GM23338 (cell line): ENCODE results near the gene CHST14. TPM values are rescaled to one million over a fixed set of nuclear protein-coding genes. Genes with fewer than 3 reads are reported as not detected.

Experiments used
- ATAC-seq: fragments of 200-7000 bp; cut with Tn5 transposase; 3 replicates; pipeline ENCODE4 v1.9.1; 2020
- DNase-seq: peaks from one replicate; pipeline ENCODE4 v3.0.0-alpha.2; 2015; ENCODE audit warnings: low spot score
- H2AFZ ChIP-seq: fragments of 200-600 bp; sonication (generic); 2 replicates; pipeline ENCODE4 v1.8.0; 2016; ENCODE audit warnings: antibody characterized with exemption, mild to moderate bottlenecking, moderate library complexity
- H3F3A ChIP-seq: fragments of 200-600 bp; sonication (generic); replicated peaks from 2 replicates; pipeline ENCODE4 v1.8.0; 2017; ENCODE audit warnings: antibody characterized with exemption, mixed run types, low read depth
- H3K27ac ChIP-seq: fragments of 200-600 bp; sonication (generic); 2 replicates; pipeline ENCODE4 v1.6.1; 2016; ENCODE audit warnings: low read depth
- H3K27me3 ChIP-seq: fragments of 200-600 bp; sonication (generic); 2 replicates; pipeline ENCODE4 v1.8.0; 2016; ENCODE audit warnings: mild to moderate bottlenecking, mixed run types, moderate library complexity; ENCODE audit not compliant: insufficient read depth
- H3K36me3 ChIP-seq: fragments of 200-600 bp; sonication (generic); 2 replicates; pipeline ENCODE4 v1.8.0; 2016; ENCODE audit warnings: mild to moderate bottlenecking; ENCODE audit not compliant: insufficient read depth
- H3K4me1 ChIP-seq: fragments of 200-600 bp; sonication (generic); 2 replicates; pipeline ENCODE4 v1.8.0; 2016; ENCODE audit warnings: mild to moderate bottlenecking, moderate library complexity; ENCODE audit not compliant: insufficient read depth
- H3K4me2 ChIP-seq: fragments of 200-600 bp; sonication (generic); 2 replicates; pipeline ENCODE4 v1.7.1; 2017; ENCODE audit warnings: mixed run types
- H3K4me3 ChIP-seq: fragments of 200-600 bp; sonication (generic); 2 replicates; pipeline ENCODE4 v1.6.1; 2016; ENCODE audit warnings: mixed run types
- H3K79me2 ChIP-seq: fragments of 200-600 bp; sonication (generic); replicated peaks from 2 replicates; pipeline ENCODE4 v1.8.0; 2017; ENCODE audit warnings: mild to moderate bottlenecking; ENCODE audit not compliant: insufficient read depth
- H3K9me2 ChIP-seq: fragments of 200-600 bp; sonication (generic); 2 replicates; pipeline ENCODE4 v1.8.0; 2017; ENCODE audit not compliant: insufficient read depth
- H4K20me1 ChIP-seq: fragments of 200-600 bp; sonication (generic); replicated peaks from 2 replicates; pipeline ENCODE4 v1.8.0; 2017; ENCODE audit warnings: mild to moderate bottlenecking; ENCODE audit not compliant: insufficient read depth
- H3K27ac Mint-ChIP-seq: 2 replicates; pipeline ENCODE4 v1.8.0; 2020; ENCODE audit warnings: inconsistent platforms, mild to moderate bottlenecking, moderate library complexity, mixed read lengths
- H3K27me3 Mint-ChIP-seq: 3 replicates; pipeline ENCODE4 v1.8.0; 2022; ENCODE audit warnings: low read depth, mild to moderate bottlenecking, moderate library complexity, mixed read lengths, inconsistent platforms; ENCODE audit not compliant: insufficient read depth, poor library complexity
- H3K36me3 Mint-ChIP-seq: 3 replicates; pipeline ENCODE4 v1.8.0; 2021; ENCODE audit warnings: low read depth, mild to moderate bottlenecking, inconsistent platforms, moderate library complexity, mixed read lengths
- H3K4me1 Mint-ChIP-seq: 3 replicates; pipeline ENCODE4 v1.8.0; 2020; ENCODE audit warnings: mild to moderate bottlenecking, inconsistent platforms, mixed read lengths
- H3K4me3 Mint-ChIP-seq: 3 replicates; pipeline ENCODE4 v1.8.0; 2021; ENCODE audit warnings: moderate library complexity, mild to moderate bottlenecking, inconsistent platforms, mixed read lengths
- H3K9me3 Mint-ChIP-seq: 3 replicates; pipeline ENCODE4 v1.8.0; 2020; ENCODE audit warnings: moderate library complexity, mild to moderate bottlenecking, inconsistent platforms, mixed read lengths
- EZH2 ChIP-seq: fragments of 200-600 bp; sonication (generic); IDR thresholded peaks from one replicate; pipeline ENCODE4 v1.8.0; 2017; ENCODE audit warnings: antibody characterized with exemption, mild to moderate bottlenecking, low read depth; ENCODE audit not compliant: unreplicated experiment
- NANOG ChIP-seq: IDR thresholded peaks from 2 replicates; pipeline ENCODE4 v1.6.1; 2016; ENCODE audit warnings: antibody characterized with exemption, borderline replicate concordance
- POLR2AphosphoS5 ChIP-seq: IDR thresholded peaks from 2 replicates; pipeline ENCODE4 v1.6.1; 2016; ENCODE audit warnings: antibody characterized with exemption, low read depth
- STAT1 ChIP-seq: IDR thresholded peaks from one replicate; pipeline ENCODE4 v1.6.1; 2016; ENCODE audit warnings: antibody characterized with exemption; ENCODE audit not compliant: unreplicated experiment
- ZNF462 ChIP-seq: fragments of 250-450 bp; sonication (Bioruptor Pico); IDR thresholded peaks from 2 replicates; pipeline ENCODE4 v1.5.0; 2020; ENCODE audit warnings: mild to moderate bottlenecking, moderate library complexity
- polyA plus RNA-seq: library from polyadenylated mRNA; unstranded; fragments of >200 nt; fragmentation: Nextera tagmentation; extraction: Ambion mirVana; gene quantifications from 2 replicates; pipeline ENCODE4 v1.2.1, GENCODE V29; 2016
- total RNA-seq: library from RNA; depleted of rRNA; stranded (reverse); fragments of >200 nt; shearing (Covaris generic); gene quantifications from 2 replicates; pipeline ENCODE4 v1.2.3, GENCODE V29; 2014
- TF ChIP-seq, protein P1 (sequence below), 2 experiments: fragments of 200-600 bp in 1 of 2; sonication (generic) in 1 of 2; conservative IDR thresholded peaks; 2 replicates each; pipeline versions ENCODE4 v1.5.1 to v1.6.1; 2016 to 2017; ENCODE audit warnings: antibody characterized with exemption in 2 of 2, low read depth in 2 of 2, mild to moderate bottlenecking in 2 of 2, moderate library complexity in 1 of 2
- TF ChIP-seq, protein P2 (sequence below): IDR thresholded peaks from one replicate; pipeline ENCODE4 v1.6.1; 2018; ENCODE audit warnings: antibody characterized with exemption; ENCODE audit not compliant: unreplicated experiment

The CHST14 gene
- total and polyA plus RNA-seq, 2 experiments from 2014 or later, result 8.4 to 15.6 TPM

DNA sequence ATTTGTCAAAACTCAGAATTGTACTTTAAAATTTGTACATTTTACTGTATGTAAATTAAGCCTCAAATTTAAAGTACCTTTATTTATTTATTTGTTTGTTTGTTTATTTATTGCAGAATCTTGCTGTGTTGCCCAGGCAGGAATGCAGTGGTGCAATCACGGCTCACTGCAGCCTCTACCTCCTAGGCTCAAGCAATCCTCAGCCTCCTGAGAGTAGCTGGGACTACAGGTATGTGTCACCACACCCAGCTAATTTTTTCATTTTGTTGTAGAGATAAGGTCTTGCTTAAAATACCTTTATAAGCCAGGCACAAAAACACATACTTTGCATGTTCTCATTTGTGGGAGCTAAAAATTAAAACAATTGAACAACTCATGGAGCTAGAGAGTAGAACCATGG, 37.4 kb downstream of the CHST14 start:
- Mint-ChIP-seq H3K27me3 (peaks cover 25% of the 10 kb centered on the region), H3K9me3 (no peaks in the 10 kb centered on the region), H3K4me1 (peaks cover 21% of the 10 kb centered on the region), H3K27ac (no peak overlapping the region), H3K4me3 (no peak overlapping the region), H3K36me3 (no peaks in the 10 kb centered on the region; the same call in 2 of the 3 replicates)
- Histone ChIP-seq H3K79me2 (no peaks in the 10 kb centered on the region), H3K36me3 (no peaks in the 10 kb centered on the region), H3K4me2 (no peak overlapping the region), H3K27me3 (peaks cover 49% of the 10 kb centered on the region), H3K4me3 (no peak overlapping the region), H4K20me1 (no peaks in the 10 kb centered on the region), H3F3A (peaks cover 8% of the 10 kb centered on the region), H3K9me2 (no peaks in the 10 kb centered on the region), H3K4me1 (peaks cover 14% of the 10 kb centered on the region; the same call in 1 of the 2 replicates), H3K27ac (no peak overlapping the region), H2AFZ (no peak overlapping the region)
- ATAC-seq (no peak), DNase-seq (no peak)
- TF ChIP-seq, protein P1, sequence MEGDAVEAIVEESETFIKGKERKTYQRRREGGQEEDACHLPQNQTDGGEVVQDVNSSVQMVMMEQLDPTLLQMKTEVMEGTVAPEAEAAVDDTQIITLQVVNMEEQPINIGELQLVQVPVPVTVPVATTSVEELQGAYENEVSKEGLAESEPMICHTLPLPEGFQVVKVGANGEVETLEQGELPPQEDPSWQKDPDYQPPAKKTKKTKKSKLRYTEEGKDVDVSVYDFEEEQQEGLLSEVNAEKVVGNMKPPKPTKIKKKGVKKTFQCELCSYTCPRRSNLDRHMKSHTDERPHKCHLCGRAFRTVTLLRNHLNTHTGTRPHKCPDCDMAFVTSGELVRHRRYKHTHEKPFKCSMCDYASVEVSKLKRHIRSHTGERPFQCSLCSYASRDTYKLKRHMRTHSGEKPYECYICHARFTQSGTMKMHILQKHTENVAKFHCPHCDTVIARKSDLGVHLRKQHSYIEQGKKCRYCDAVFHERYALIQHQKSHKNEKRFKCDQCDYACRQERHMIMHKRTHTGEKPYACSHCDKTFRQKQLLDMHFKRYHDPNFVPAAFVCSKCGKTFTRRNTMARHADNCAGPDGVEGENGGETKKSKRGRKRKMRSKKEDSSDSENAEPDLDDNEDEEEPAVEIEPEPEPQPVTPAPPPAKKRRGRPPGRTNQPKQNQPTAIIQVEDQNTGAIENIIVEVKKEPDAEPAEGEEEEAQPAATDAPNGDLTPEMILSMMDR (conservative IDR thresholded peaks at IDR 0.05; ENCODE audit: low read depth in 2 of 2), result no peak
- TF ChIP-seq NANOG, result no peak
- no peak for TF ChIP-seq POLR2AphosphoS5
- TF ChIP-seq ZNF462 (CRISPR knock-in tag), result no peak
- TF ChIP-seq STAT1, result no peak
- TF ChIP-seq, protein P2, sequence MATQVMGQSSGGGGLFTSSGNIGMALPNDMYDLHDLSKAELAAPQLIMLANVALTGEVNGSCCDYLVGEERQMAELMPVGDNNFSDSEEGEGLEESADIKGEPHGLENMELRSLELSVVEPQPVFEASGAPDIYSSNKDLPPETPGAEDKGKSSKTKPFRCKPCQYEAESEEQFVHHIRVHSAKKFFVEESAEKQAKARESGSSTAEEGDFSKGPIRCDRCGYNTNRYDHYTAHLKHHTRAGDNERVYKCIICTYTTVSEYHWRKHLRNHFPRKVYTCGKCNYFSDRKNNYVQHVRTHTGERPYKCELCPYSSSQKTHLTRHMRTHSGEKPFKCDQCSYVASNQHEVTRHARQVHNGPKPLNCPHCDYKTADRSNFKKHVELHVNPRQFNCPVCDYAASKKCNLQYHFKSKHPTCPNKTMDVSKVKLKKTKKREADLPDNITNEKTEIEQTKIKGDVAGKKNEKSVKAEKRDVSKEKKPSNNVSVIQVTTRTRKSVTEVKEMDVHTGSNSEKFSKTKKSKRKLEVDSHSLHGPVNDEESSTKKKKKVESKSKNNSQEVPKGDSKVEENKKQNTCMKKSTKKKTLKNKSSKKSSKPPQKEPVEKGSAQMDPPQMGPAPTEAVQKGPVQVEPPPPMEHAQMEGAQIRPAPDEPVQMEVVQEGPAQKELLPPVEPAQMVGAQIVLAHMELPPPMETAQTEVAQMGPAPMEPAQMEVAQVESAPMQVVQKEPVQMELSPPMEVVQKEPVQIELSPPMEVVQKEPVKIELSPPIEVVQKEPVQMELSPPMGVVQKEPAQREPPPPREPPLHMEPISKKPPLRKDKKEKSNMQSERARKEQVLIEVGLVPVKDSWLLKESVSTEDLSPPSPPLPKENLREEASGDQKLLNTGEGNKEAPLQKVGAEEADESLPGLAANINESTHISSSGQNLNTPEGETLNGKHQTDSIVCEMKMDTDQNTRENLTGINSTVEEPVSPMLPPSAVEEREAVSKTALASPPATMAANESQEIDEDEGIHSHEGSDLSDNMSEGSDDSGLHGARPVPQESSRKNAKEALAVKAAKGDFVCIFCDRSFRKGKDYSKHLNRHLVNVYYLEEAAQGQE, result no peak
- TF ChIP-seq EZH2, result no peak
